ENCODE measurements around the gene KRTAP10-8.

DNA sequence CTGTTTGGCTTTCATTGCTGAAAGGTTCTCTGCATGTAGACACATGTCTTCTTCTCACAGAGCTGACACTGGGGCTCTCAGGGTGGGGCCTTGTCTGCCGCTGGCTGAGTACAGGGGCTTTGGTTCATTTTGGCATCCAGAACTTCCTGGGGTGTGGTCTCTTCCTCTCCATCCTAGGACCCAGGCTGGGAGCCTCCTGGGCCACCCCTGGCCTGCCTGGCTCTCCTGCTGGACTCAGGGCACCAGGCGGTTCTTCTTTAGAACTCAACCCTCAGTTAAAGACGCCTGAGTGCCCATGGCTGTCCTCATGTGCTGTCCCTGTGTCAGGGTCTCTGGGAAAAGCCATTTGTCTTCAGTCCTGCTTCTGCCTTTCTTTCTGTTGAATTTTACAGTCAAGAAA is 26.0 kb upstream of the KRTAP10-8 start:
- TF ChIP-seq MXI1 (IDR thresholded peaks at IDR 0.05; ENCODE audit: borderline replicate concordance, low read depth, low read length) (no peak), POLR2A (IDR thresholded peaks at IDR 0.05; ENCODE audit: low read depth, low read length) (no peak), RAD21 (IDR thresholded peaks at IDR 0.05; ENCODE audit: low read length) (no peak)

Data from IMR-90 (cell line).